Fibroblast of the aortic adventitia (primary cell): ENCODE results near the gene DEFB125. TPM values are rescaled to one million over a fixed set of nuclear protein-coding genes. Genes with fewer than 3 reads are reported as not detected.

ENCODE experiments used
- DNase-seq: peaks from one replicate; pipeline ENCODE4 v3.0.0-alpha.2; 2010; ENCODE audit warnings: low read depth
- H3K4me3 ChIP-seq: 2 replicates; pipeline ENCODE4 v1.5.1; 2011; ENCODE audit warnings: low read depth, mild to moderate bottlenecking, control low read depth, low read length, moderate library complexity
- total RNA-seq: library from RNA; depleted of rRNA; stranded (reverse); fragments of >200 nt; gene quantifications from 2 replicates; pipeline ENCODE4 v1.2.3, GENCODE V29; 2012; ENCODE audit warnings: low replicate concordance
- TF ChIP-seq, protein P1 (sequence below): IDR thresholded peaks from 2 replicates; pipeline ENCODE4 v1.5.1; 2011; ENCODE audit warnings: mild to moderate bottlenecking, low read length, control low read depth, inconsistent platforms; ENCODE audit not compliant: insufficient read depth

Gene DEFB125
- total RNA-seq, 1 donor: not detected

GRCh38 chr20:145877-146276 is 58.4 kb downstream of the DEFB125 start:
- no peak overlapping the region for H3K4me3 ChIP-seq
- TF ChIP-seq, protein P1, sequence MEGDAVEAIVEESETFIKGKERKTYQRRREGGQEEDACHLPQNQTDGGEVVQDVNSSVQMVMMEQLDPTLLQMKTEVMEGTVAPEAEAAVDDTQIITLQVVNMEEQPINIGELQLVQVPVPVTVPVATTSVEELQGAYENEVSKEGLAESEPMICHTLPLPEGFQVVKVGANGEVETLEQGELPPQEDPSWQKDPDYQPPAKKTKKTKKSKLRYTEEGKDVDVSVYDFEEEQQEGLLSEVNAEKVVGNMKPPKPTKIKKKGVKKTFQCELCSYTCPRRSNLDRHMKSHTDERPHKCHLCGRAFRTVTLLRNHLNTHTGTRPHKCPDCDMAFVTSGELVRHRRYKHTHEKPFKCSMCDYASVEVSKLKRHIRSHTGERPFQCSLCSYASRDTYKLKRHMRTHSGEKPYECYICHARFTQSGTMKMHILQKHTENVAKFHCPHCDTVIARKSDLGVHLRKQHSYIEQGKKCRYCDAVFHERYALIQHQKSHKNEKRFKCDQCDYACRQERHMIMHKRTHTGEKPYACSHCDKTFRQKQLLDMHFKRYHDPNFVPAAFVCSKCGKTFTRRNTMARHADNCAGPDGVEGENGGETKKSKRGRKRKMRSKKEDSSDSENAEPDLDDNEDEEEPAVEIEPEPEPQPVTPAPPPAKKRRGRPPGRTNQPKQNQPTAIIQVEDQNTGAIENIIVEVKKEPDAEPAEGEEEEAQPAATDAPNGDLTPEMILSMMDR: no peak
- DNase-seq: no peak

Other genes starting within 250 kb of the DEFB125 start
- gene DEFB126, start 54.9 kb downstream of the DEFB125 start, total RNA-seq: not detected in 2 replicates
- not detected in 2 replicates for gene DEFB127, start 69.8 kb downstream of the DEFB125 start, total RNA-seq
- gene DEFB128, start 102.0 kb downstream of the DEFB125 start, total RNA-seq: not detected in 2 replicates
- not detected in 2 replicates for gene DEFB129, start 139.6 kb downstream of the DEFB125 start, total RNA-seq
- not detected in 2 replicates for gene DEFB132, start 170.1 kb downstream of the DEFB125 start, total RNA-seq
- gene C20orf96, start 203.1 kb downstream of the DEFB125 start, total RNA-seq: 0.98 and 2.4 TPM in 2 replicates
- gene ZCCHC3, start 209.9 kb downstream of the DEFB125 start, total RNA-seq: 11.6 and 16.2 TPM in 2 replicates
- gene SOX12, start 237.9 kb downstream of the DEFB125 start, total RNA-seq: 7.7 and 15.9 TPM in 2 replicates